Suprapubic skin (tissue), 3 donors: ENCODE results near the gene RAB3C.

Source experiments
- POLR2A ChIP-seq, 2 donors: fragments of 450-650 bp; IDR thresholded peaks; one replicate each; pipeline ENCODE4 v1.6.1; 2017; ENCODE audit warnings: antibody characterized with exemption in 2 of 2, mild to moderate bottlenecking in 2 of 2, moderate library complexity in 2 of 2
- TF ChIP-seq, protein P1 (sequence below), 2 donors: fragments of 200-600 bp in 1 of 2; fragments of 450-650 bp in 1 of 2; sonication (generic) in 1 of 2; IDR thresholded peaks; one replicate each; pipeline ENCODE4 v1.5.1; 2016 to 2019; ENCODE audit warnings: antibody characterized with exemption in 2 of 2, mild to moderate bottlenecking in 1 of 2, moderate library complexity in 1 of 2

DNA sequence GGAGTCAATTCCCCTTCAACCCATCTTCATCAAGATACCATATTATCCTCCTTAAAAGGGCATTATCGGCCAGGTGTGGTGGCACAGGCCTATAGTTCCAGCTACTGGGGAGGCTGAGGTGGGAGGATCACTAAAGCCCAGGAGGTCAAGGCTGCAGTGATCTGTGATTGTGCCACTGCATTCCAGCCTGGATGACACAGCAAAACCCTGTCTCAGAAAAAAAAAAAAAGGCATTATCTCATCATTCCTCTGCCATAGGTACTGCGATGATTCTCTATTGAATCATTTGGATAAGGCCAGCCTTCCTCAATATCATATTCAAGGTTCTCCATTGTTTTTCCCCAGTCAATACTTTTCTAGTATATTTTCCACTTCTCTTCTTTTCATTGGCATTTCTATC lies 39.2 kb upstream of the RAB3C start:
- TF ChIP-seq, protein P1, sequence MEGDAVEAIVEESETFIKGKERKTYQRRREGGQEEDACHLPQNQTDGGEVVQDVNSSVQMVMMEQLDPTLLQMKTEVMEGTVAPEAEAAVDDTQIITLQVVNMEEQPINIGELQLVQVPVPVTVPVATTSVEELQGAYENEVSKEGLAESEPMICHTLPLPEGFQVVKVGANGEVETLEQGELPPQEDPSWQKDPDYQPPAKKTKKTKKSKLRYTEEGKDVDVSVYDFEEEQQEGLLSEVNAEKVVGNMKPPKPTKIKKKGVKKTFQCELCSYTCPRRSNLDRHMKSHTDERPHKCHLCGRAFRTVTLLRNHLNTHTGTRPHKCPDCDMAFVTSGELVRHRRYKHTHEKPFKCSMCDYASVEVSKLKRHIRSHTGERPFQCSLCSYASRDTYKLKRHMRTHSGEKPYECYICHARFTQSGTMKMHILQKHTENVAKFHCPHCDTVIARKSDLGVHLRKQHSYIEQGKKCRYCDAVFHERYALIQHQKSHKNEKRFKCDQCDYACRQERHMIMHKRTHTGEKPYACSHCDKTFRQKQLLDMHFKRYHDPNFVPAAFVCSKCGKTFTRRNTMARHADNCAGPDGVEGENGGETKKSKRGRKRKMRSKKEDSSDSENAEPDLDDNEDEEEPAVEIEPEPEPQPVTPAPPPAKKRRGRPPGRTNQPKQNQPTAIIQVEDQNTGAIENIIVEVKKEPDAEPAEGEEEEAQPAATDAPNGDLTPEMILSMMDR (IDR thresholded peaks at IDR 0.05), result no peak
- no peak for TF ChIP-seq POLR2A (IDR thresholded peaks at IDR 0.05)
